GM12892 (cell line): ENCODE data around the gene RFX4.

Experiments used
- POLR2A ChIP-seq: IDR thresholded peaks from 2 replicates; pipeline ENCODE4 v1.6.1; 2011; ENCODE audit warnings: low read depth, low read length, control low read depth
- POLR2AphosphoS5 ChIP-seq: IDR thresholded peaks from 2 replicates; pipeline ENCODE4 v1.6.1; 2011; ENCODE audit warnings: low read depth, low read length, control low read depth
- TAF1 ChIP-seq: IDR thresholded peaks from 2 replicates; pipeline ENCODE4 v1.6.1; 2011; ENCODE audit warnings: low read depth, mild to moderate bottlenecking, control low read depth, low read length, borderline replicate concordance

DNA sequence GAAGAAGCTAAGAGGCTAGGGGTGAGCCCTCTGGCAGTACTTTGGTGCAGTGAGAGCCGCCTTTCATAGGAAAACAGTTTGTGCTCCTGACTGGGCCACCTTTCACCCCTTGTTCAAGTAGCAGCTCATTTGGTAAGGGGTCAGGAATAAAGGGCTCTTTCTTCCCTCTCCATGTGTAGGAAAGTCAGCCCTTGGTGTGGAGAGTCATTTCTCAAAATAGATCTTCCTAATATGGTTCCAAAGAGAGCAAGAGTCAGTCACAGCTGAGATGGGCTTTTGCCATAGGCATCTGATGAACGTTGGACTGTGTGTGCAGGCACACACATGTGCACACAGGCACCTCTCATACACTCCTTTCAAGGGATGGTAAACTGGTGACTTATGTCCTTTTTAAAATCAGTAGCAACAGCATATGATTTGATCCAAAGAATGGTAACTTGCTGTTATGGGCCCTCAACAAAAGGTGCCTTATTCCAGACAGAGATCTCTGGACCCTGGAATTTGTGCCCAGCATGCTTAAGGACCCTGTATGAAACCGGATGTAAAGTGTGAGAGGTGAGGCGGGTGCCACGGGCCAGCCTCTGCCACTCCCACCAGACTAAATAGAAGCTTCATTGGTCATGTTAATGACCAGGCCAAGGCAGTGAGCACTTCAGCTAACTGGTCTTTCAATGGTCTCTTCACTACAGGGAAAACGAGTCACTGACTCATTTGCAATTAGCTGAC lies 175.0 kb downstream of the RFX4 start:
- no peak for TF ChIP-seq TAF1
- no peak for TF ChIP-seq POLR2A
- TF ChIP-seq POLR2AphosphoS5, result no peak
